ENCODE data around the gene UNC13B.
"Not testable (repeated sequence)": the region's sequence is repeated elsewhere in the genome, so short reads cannot be mapped to it uniquely, and the experiment has no call there.

UNC13B gene

DNA sequence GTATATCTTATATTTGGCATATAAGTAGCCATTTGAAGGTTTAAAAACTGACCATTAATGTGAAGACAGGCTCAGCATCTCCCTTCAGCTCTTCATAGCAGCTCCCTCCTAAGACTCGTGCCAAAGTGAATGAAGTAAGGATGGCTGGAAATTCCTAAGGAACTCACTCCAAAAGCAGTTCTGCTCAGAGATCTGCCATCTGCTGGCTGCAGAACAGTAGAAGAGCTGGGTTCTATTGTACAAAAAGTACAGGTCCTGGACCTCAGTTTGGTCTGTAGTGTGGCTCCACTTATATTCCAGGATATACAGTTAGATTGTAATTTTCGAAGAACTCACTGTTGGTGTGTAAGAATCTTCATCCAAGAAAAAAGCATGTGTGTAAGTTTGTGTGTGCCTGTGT, 223.2 kb downstream of the UNC13B start:
- DNase-seq, result peak; percentile 55

DNA sequence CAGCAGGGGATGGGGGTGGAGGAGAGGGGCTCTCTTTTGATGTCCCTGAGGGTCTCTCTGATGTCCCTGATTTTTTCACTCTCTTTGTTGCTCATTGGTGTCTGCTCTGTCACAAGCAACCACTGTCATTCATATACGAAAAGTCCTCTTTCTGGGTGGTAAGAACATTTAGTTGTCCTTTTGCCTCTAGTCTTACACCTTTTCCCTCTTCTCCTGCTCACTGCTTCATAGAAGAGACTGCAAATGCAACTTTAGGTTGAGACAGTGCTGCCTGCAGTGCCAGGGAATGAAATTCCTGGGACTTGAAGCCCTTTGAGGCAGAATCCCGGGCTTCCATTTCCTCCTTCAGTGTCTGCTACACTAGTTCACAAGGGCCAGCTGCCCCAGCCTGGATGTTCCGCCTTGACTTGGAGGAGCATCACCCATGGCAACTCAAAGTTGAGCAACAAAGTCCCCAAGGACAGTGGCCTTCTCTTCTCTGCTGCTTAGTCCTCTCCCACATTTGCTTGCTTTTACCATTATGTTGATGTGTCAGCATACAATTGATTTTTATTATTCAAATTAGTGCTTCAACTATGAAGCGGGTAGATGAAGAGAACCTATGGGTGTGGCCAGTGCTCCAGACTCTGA, 233.4 kb downstream of the UNC13B start:
- no peak for DNase-seq

DNA sequence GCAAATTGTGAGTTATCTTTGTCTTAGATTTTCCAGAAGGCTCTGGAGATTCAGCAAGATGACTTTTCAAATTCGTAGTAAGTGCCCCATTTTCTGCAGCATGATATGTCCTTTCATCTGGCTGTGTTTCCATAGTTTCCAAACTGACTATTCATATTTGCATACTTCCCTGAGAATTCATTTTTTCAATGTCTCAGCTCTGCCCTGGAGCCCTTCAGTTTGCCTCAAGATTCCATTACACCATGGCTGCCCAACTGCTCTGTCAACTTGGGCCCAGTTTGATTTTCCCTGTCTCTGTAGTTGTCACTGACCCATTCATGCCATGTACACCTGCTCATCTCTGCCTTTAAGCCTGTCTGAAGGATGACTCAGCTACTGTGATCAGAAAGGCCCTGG, 233.9 kb downstream of the UNC13B start:
- no peak for DNase-seq

DNA sequence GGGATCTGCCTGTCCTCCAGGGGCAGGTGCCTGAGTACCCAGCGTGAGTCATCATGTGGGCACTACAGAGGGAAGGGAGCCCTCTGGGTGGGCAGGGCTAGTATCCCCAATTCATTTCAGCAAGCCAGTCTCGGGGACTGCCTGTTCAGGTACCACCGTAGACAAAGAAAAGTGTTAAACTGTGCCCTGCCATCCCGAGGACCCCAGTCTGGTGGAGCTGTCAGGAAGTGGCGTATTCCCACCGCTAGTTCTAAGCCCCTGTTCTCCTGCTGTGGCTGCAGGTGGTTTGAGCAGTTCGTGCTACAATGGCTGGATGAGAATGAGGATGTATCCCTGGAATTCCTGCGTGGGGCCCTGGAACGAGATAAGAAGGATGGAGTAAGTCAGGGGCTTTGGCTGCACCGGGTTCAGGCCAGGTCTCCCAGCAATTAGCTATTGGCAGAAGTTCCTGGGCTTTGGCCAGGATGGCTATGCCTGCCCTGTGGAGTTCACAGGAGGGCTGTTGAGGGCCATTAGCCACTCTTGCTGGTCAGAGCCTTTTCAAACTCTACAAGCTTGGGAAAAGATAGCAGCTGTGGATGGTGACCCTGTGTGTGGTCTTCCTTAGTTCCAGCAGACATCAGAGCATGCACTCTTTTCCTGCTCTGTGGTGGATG, 234.9 kb downstream of the UNC13B start:
- DNase-seq, result no peak

DNA sequence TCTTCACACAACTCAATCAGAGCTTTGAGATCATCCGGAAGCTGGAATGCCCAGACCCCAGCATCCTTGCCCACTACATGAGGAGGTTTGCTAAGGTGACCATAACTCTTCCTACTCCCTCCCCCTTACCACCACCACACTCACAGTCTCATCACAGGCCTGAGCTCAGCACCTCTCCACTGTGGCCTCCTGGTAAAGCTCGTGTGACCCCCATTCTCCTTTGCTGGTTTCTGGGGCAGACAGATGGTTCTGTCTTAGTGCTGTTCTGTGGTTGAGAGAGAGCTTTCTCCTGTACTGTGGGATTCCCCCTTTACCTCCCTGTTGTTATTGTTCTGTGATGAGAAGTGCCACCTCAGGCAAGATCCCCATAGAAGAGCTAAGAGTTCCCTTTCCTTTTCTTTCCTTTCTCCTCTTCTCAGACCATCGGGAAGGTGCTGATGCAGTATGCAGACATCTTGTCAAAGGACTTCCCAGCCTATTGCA, 235.4 kb downstream of the UNC13B start:
- no peak for DNase-seq

DNA sequence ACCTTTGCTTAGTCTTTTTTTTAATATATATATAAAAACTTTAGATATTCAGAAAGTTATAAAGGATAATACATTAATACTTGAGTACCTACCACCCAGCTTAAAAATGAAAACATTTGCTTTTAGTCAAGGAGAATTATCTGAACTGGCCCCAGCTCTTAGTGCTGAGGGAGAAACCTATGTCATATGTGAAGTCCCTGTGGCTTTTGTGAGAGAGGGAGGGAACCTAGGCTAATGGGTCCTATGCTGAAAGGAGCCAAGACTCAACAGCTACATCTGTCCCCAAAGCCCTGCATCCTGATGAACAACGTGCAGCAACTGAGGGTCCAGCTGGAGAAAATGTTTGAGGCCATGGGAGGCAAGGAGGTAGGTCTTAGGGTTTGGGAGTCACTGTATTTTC, 236.1 kb downstream of the UNC13B start:
- no peak for DNase-seq

DNA sequence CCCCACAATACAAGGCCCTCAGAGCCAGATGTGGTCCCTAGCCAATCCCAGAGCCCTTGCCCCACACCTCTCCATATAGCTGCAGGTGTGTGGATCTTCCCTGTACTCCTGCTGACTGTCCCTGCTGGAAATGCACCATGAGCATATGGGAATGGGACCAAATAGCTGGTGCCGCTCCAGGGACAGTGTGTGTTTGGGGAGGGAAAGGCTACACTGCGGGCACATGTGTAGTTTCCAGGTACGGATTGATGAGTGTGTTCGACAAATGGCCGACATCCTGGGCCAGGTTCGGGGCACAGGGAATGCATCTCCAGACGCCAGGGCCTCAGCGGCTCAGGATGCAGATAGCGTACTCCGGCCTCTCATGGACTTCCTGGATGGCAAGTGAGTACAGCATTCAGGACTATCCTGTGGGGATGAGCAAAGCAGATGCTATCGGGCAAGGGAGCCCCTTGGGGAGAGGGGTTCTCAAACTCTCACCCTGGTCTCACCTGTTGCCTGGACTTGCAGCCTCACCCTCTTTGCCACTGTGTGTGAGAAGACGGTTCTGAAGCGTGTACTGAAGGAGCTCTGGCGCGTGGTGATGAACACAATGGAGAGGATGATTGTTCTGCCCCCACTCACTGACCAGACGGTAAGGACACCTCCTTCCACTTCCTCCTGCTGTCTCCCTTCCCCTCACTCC, 237.0 kb downstream of the UNC13B start:
- DNase-seq, result no peak

DNA sequence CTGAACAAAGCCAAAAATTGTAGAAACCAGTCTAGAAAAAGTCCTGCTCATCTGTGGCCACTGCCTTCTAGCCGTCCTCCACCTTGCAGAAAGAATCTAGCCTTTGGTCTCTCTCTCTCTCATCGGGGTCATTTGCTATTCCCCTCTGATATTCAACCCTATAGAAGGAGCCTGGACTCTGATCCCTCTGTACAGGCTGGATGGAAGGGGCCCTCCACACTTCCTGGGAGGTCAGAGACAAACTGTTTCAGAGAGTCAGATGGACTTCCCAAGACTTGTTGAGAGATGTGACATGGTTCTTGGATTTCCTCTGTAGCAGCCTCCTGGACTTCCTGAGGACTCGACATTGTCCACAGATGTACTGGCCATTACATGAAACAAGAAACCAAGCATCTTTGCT, 243.1 kb downstream of the UNC13B start:
- no peak for DNase-seq

DNA sequence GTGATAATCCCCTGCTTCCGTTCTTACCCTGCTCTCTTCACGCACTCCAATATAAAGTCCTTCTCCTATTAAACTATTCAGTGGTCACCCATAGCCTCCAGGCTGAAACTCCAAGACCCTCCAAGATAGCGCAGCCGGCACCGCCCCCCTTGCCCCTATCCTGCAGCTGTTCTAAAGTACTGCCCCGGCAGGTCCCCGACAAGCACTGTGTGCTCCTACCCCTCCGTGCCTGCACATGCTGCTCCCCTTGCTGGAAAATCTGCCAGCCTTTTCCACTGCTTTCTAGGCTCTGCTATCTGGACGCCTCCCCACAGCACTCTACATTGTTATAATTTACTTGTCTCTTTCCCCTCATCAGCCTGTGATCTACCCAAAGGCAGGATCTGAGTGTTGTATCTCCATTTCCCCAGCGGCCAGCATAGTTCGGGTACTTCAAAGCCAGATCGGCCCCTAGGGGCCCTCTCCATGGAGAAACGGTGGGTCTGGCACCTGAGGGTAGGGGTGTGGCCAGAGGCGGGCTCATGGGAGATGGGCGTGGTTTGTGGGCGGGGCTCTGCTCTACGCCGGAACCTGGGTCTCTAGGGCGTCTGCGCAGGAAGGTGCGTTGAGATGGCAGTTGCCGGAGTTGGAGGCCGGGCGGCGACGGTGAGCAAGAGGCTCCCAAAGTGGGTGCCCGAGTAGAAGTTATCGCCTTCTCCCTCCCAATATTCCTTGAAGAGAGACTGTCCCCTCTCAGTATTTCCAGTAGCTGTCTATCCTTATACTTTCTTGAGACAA, 244.6 kb downstream of the UNC13B start:
- DNase-seq, result no peak

DNA sequence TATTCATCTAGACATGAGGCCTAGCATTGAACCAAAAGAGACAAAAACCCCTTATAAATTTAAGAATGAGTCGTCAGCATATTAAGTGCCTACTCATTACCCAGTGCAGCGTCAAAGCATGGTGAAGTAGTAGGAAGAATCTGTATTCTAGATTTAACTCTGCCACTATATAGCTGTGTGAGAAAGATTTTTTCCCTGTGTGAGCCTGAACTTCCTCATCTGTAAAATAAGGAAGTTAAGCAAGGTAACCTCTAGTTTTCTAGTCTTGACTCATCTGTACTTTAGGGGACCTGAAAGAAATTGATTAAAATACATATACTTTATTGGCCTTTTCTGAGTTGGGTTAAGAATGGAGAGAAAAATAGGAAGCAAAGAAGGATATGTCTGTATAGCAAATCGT, 246.0 kb downstream of the UNC13B start:
- no peak for DNase-seq

DNA sequence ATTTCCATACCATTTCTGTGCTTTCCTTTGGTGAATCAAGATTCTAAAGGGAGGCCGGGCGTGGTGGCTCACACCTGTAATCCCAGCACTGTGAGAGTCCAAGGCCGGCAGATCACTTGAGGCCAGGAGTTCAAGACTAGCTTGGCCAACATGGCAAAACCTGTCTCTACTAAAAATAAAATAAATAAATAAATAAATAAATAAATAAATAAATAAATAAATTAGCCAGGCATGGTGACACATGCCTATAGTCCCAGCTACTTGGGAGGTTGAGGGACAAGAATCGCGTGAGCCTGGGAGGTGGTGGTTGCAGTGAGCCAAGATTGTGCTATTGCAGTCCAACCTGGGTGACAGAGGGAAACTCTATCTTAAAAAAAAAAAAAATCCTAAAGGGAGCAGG, 247.6 kb downstream of the UNC13B start:
- DNase-seq, result not testable (repeated sequence)

DNA sequence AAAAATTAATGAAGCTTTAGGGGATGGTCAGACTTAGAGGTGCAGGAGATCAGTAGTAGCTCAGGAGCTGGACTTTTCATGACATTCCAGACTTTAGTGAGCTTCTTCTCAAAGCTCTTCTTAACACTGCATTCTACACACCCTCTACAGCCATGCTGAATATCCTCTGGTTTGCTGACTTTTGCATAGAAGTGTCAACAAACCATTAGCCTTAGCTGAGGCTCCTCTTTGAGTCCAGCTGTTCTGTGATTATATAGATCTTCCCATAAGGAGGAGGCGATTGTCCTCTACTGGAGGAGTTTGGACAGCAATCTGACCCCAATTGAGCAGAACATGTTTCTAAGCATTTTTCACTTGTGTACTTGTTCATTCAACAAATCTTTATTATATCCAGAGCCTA, 253.1 kb downstream of the UNC13B start:
- DNase-seq, result no peak

DNA sequence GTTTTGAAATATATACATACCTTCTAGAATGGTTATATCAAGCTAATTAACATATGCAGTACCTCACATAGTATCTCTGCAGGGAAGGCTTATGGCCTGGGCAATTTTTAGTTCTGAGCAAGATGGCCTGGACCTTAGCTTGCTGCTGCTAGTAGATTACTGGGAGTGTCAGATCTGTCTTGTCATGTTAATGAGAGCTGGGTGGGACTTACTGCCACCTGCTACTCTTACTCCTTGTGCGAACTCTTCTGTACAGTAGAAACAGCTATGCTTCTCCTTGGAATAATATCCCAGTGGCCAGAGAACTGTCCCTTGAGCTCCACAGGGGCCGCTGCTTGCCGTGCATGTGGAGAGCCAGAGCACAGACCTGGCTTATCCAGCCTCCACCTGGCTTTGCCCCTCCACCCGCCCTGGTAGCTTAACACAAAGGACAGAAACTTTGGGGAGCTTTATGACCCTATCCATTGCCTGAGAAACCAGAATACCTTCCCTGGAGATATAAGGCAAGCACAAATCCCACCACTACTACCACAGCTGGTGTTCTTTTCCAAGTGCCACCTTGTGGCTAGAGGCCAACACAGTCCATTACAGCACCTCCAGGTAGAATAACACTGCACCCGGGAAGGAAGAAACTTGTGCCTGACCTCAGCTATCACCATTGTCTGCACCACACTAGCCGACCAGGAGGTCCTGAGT, 253.7 kb downstream of the UNC13B start:
- no peak for DNase-seq

DNA sequence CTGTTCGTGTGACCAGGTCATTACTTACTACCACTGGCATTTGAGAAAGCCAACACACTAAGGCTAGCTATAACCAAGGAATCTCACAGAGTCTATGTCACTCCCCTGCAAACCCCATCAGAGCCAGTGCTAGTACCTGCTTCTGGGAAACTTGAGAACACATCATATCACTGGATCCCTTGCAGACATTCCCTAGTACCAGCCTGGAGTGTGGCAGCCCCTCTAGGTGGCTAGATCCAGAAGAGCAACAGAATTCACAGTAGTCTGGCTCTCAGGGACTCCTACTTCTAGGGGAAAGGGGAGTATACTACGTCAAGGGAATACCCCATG, 254.3 kb downstream of the UNC13B start:
- no peak for DNase-seq

DNA sequence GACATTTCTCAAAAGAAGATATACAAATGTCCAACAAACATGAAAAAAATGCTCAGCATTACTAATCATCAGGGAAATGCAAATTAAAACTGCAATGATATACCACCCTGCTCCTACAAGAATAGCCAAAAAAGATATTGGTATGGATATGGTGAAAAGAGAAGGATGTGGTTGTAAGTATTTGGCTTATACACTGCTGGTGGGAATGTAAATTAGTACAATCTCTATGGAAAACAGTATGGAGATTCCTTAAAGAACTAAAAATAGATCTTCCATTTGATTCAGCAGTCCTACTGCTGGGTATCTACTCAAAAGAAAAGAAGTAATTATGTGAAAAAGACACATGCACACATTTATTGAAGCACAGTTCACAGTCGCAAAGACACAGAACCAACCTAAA, 260.5 kb downstream of the UNC13B start:
- no peak for DNase-seq

DNA sequence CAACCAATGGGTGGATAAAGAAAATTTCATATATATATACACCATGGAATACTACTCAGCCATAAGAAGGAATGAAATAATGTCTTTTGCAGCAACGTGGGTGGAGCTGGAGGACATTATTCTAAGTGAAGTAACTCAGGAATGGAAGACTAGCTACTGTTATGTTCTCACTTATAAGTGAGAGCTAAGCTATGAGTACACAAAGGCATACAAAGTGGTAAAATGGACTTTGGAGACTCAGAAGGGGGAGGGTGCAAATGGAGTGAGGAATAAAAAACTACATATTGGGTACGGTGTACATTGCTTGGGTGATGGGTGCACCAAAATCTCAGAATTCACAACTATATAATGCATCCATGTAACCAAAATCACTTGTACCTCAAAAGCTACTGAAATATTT, 260.9 kb downstream of the UNC13B start:
- no peak for DNase-seq

DNA sequence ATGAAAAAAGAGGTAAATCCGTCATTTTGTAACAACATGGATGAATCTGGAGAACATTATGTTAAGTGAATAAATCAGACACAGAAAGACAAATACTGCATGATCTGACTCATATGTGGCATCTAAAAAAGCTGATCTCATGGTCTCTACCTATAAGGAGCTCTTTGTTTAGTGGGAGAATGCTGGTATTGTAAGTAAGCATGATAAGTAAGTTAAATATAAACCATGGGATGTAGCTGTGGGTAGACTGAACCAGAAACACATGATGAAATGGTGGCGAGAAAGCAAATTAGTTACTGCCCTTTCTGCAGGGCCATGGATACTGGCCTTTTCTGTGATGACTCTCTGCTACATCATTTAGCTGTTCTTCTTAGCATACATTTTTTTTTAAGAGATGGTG, 261.7 kb downstream of the UNC13B start:
- DNase-seq, result no peak

DNA sequence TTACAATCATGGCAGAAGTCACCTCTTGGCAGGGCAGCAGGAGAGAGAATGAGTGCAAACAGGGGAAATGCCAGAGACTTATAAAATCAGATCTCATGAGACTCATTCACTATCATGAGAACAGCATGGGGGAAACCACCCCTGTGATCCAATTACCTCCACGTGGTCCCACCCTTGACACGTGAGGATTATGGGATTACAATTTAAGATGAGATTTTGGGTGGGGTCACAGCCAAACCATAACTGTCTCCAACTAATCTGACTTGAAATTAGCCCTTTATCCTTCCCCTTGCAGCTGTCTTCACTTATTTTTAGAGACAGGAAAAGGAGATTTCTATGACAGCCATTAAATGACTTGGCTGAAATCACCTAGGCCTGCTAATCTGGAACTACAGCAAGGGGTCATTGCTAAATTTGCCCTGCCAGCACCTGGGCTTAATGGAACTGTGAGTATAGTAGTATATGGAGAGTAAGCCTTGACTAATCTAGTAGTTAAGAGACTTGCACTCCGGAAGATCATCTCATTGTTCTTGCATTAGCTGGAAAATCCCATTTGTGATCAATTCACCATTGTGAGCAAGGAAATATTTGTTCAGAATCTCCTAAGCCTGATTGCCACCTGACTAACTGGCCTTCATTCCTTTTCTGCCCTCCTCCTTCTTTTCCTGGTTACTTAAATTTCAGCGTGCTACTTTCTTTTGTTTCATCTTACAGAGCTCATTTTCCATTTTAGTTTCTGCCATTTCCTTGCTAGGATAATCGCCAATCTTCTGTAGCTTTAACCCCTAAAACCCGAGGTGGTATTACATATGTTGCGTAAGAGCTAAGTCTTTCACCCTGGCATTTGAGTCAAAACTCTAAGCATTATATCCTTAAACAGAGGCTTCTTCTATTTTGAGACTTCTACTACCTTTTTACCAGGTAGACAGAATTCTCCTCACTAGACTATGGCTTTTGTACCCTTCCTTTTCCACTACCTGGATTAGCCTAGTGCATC, 262.8 kb downstream of the UNC13B start:
- DNase-seq, result no peak

DNA sequence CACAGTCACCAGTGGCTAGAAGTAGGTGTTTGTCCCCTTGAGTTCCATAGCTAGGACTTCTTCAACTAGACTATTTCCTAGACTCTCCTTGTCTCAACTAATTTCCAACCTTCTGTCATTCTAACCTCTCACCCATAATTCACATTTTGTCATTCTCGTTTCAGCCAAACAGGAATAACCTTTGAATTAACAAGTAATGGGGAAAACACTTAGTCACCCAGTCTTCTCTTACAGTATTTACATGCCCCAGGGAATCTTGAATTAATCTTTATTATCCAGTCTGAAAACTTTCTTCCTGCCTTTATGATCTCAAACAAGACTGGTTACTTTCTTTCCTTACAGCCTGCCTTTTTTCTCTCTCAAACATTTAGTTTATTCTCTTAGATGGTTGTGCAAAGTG, 264.8 kb downstream of the UNC13B start:
- no peak for DNase-seq

DNA sequence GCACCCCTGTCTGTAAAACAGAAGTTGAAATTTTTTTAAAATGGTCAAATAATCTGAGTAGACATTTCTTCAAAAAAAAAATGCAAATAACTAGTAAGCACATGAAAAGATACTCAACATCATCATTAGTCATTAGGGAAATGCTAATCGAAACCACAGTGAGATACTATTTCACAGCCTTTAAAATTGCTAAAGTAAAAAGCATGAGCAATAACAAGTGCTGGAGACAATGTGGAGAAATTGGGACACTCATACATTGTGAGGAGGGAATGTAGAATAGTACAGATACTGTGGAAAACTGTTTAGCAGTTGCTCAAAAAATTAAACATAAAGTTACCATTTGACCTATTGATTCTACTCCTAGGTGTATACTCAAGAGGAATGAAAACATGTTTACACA, 269.7 kb downstream of the UNC13B start:
- no peak for DNase-seq

DNA sequence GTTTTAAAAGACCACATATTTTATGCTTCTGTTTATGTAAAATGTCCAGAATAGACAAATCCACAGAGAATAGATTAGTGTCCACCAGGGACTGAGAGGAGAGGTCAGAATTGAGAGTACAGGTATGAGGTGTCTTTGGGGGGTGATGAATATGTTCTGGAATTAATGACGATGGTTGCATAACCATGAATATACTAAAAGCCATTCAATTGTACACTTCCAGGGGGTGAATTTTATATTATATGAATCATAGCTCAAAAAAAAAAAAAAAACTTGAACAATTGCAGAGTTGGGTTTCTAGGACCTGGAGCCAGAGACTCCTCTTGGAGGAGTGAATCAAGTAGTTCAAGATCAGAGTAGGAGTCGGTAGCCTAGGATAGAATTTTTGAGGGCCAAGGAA, 270.3 kb downstream of the UNC13B start:
- DNase-seq, result no peak

DNA sequence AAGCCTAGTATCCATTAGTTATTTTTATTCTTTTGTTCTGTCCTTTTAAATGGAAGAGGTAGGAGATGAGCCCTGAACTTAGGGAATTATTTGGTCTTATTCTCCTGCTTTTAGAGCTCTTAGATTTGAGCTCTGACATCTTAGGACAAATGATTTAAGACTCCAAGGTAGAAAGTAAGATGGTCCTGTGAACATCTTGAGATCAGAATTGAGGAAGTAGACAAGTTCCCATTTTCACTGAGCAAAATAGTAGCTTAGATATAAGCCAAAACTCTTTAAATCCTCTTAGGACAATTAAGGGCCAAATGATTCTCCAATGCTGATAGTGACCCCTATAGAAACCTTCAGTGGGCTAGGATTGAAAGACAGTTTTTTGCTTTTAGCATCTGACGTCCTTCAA, 275.1 kb downstream of the UNC13B start:
- DNase-seq, result no peak
